Measurements from ENCODE around the gene MBNL1. TPM values are rescaled to one million over a fixed set of nuclear protein-coding genes. Genes with fewer than 3 reads are reported as not detected.
A peak's percentile ranks its signal among the peaks of the same experiment; 100 is the strongest.

Gene MBNL1
- total RNA-seq, 1 experiment from 2014 or later: 68.6 TPM

- intact Hi-C loops (cut with micrococcal nuclease; ENCODE audit: unreplicated experiment): no loop called here
- POLR2A ChIA-PET: no interaction called here
- BruUV-seq (replicated peaks): no TSS peak
- Mint-ChIP-seq H3K4me1 (ENCODE audit: low read depth, unreplicated experiment) (peaks cover 19% of the 10 kb centered on the region), H3K36me3 (ENCODE audit: insufficient read depth, unreplicated experiment) (peaks cover 4% of the 10 kb centered on the region), H3K9me3 (ENCODE audit: unreplicated experiment) (no peaks in the 10 kb centered on the region), H3K27me3 (ENCODE audit: insufficient read depth, unreplicated experiment) (no peaks in the 10 kb centered on the region), H3K27ac (ENCODE audit: unreplicated experiment) (no peak overlapping the region), H3K4me3 (ENCODE audit: unreplicated experiment) (no peak overlapping the region)
- Histone ChIP-seq H3K4me3 (ENCODE audit: low read depth, low read length) (no peak overlapping the region), H3K9me3 (no peaks in the 10 kb centered on the region), H3K4me1 (peaks cover 46% of the 10 kb centered on the region), H3K36me3 (ENCODE audit: control insufficient read depth, insufficient read depth, low read length) (no peaks in the 10 kb centered on the region), H3K27me3 (replicated peaks; ENCODE audit: control insufficient read depth, insufficient read depth, low read length) (no peaks in the 10 kb centered on the region)
- CTCF ChIA-PET: no interaction called here
- TF ChIP-seq CTCF (IDR thresholded peaks at IDR 0.05; ENCODE audit: insufficient read depth in 1 of 2, low read depth in 1 of 2, low read length in 1 of 2, severe bottlenecking in 1 of 2, unreplicated experiment in 1 of 2): no peak
- no peak for DNase-seq
Observed at GRCh38 chr3:152386208-152386607, 117.5 kb downstream of the MBNL1 start.

- H3K36me3 ChIP-seq (ENCODE audit: control insufficient read depth, insufficient read depth, low read length): no peaks in the 10 kb centered on the region
- Mint-ChIP-seq H3K36me3 (ENCODE audit: insufficient read depth, unreplicated experiment) (peaks cover 4% of the 10 kb centered on the region), H3K9me3 (ENCODE audit: unreplicated experiment) (no peaks in the 10 kb centered on the region), H3K4me3 (ENCODE audit: unreplicated experiment) (no peak overlapping the region), H3K27me3 (ENCODE audit: insufficient read depth, unreplicated experiment) (no peaks in the 10 kb centered on the region), H3K4me1 (ENCODE audit: low read depth, unreplicated experiment) (peaks cover 20% of the 10 kb centered on the region), H3K27ac (ENCODE audit: unreplicated experiment) (no peak overlapping the region)
- CTCF ChIA-PET: no interaction called here
- no peaks in the 10 kb centered on the region for H3K27me3 ChIP-seq (replicated peaks; ENCODE audit: control insufficient read depth, insufficient read depth, low read length)
- intact Hi-C loops (cut with micrococcal nuclease; ENCODE audit: unreplicated experiment): no loop called here
- H3K4me3 ChIP-seq (ENCODE audit: low read depth, low read length): no peak overlapping the region
- no peak for DNase-seq
- POLR2A ChIA-PET: no interaction called here
- no TSS peak for BruUV-seq (replicated peaks)
- TF ChIP-seq CTCF (IDR thresholded peaks at IDR 0.05; ENCODE audit: insufficient read depth in 1 of 2, low read depth in 1 of 2, low read length in 1 of 2, severe bottlenecking in 1 of 2, unreplicated experiment in 1 of 2): no peak
- H3K9me3 ChIP-seq: no peaks in the 10 kb centered on the region
- peaks cover 68% of the 10 kb centered on the region for H3K4me1 ChIP-seq
Observed at GRCh38 chr3:152388631-152389030, 119.9 kb downstream of the MBNL1 start.

GRCh38 chr3:152389316-152389934 is 120.7 kb downstream of the MBNL1 start:
- Mint-ChIP-seq H3K27me3 (ENCODE audit: insufficient read depth, unreplicated experiment) (no peaks in the 10 kb centered on the region), H3K36me3 (ENCODE audit: insufficient read depth, unreplicated experiment) (peaks cover 4% of the 10 kb centered on the region), H3K4me1 (ENCODE audit: low read depth, unreplicated experiment) (peaks cover 20% of the 10 kb centered on the region), H3K4me3 (ENCODE audit: unreplicated experiment) (no peak overlapping the region), H3K9me3 (ENCODE audit: unreplicated experiment) (no peaks in the 10 kb centered on the region), H3K27ac (ENCODE audit: unreplicated experiment) (no peak overlapping the region)
- TF ChIP-seq CTCF (IDR thresholded peaks at IDR 0.05; ENCODE audit: insufficient read depth in 1 of 2, low read depth in 1 of 2, low read length in 1 of 2, severe bottlenecking in 1 of 2, unreplicated experiment in 1 of 2): no peak
- peak; percentile 34 to 58 for DNase-seq
- no peaks in the 10 kb centered on the region for H3K27me3 ChIP-seq (replicated peaks; ENCODE audit: control insufficient read depth, insufficient read depth, low read length)
- no peaks in the 10 kb centered on the region for H3K9me3 ChIP-seq
- ChIA-PET POLR2A (no interaction called here), CTCF (no interaction called here)
- intact Hi-C loops (cut with micrococcal nuclease; ENCODE audit: unreplicated experiment): no loop called here
- H3K4me1 ChIP-seq: peaks cover 68% of the 10 kb centered on the region
- no TSS peak for BruUV-seq (replicated peaks)
- no peaks in the 10 kb centered on the region for H3K36me3 ChIP-seq (ENCODE audit: control insufficient read depth, insufficient read depth, low read length)
- H3K4me3 ChIP-seq (ENCODE audit: low read depth, low read length): no peak overlapping the region

Measured in Caco-2 (cell line).